ENCODE measurements around the gene TACR3. TPM values are rescaled to one million over a fixed set of nuclear protein-coding genes. Genes with fewer than 3 reads are reported as not detected.
"Not testable (repeated sequence)": the region's sequence is repeated elsewhere in the genome, so short reads cannot be mapped to it uniquely, and the experiment has no call there.

Gene TACR3
- total RNA-seq, 1 experiment from 2014 or later: 0.08 TPM

- DNase-seq (ENCODE audit: low read depth, low spot score): no peak
- BruUV-seq (replicated peaks): no TSS peak
- in situ Hi-C loops (cut with HindIII; ENCODE audit: low pct_unique_long_range_greater_than_20kb, low sequenced_read_pairs) (no loop called here), intact Hi-C loops (cut with micrococcal nuclease; ENCODE audit: unreplicated experiment) (no loop called here)
- TF ChIP-seq POLR2AphosphoS5 (IDR thresholded peaks at IDR 0.05; ENCODE audit: low read depth, low read length) (no peak), CTCF (IDR thresholded peaks at IDR 0.05) (no peak), SIN3A (IDR thresholded peaks at IDR 0.05; ENCODE audit: borderline replicate concordance, insufficient read depth, low read depth, low read length) (no peak), TCF7L2 (IDR thresholded peaks at IDR 0.05; ENCODE audit: low read depth, low read length) (no peak), REST (IDR thresholded peaks at IDR 0.05; ENCODE audit: insufficient read depth in 1 of 2, low read depth in 2 of 2, low read length in 1 of 2) (no peak)
- ChIA-PET POLR2A (no interaction called here), CTCF (no interaction called here)
- H3K27ac ChIP-seq (ENCODE audit: low read length): no peak overlapping the region
- no peaks in the 10 kb centered on the region for H3K27me3 ChIP-seq (ENCODE audit: control insufficient read depth, insufficient read depth, low read length)
- no peaks in the 10 kb centered on the region for H3K9me3 ChIP-seq (ENCODE audit: control insufficient read depth, insufficient read depth, low read depth, low read length)
- no peaks in the 10 kb centered on the region for H3K4me1 ChIP-seq (ENCODE audit: control insufficient read depth, insufficient read depth, low read length)
- no peak for ATAC-seq
- H3K36me3 ChIP-seq (ENCODE audit: control insufficient read depth, insufficient read depth, low read length): no peaks in the 10 kb centered on the region
- H3K4me3 ChIP-seq (ENCODE audit: low read depth in 2 of 2, low read length in 2 of 2): no peak overlapping the region
Measured at GRCh38 chr4:103692615-103693014, 27.2 kb downstream of the TACR3 start.

- in situ Hi-C loops (cut with HindIII; ENCODE audit: low pct_unique_long_range_greater_than_20kb, low sequenced_read_pairs) (no loop called here), intact Hi-C loops (cut with micrococcal nuclease; ENCODE audit: unreplicated experiment) (no loop called here)
- TF ChIP-seq POLR2AphosphoS5 (IDR thresholded peaks at IDR 0.05; ENCODE audit: low read depth, low read length) (no peak), CTCF (IDR thresholded peaks at IDR 0.05) (no peak), TCF7L2 (IDR thresholded peaks at IDR 0.05; ENCODE audit: low read depth, low read length) (no peak), SIN3A (IDR thresholded peaks at IDR 0.05; ENCODE audit: borderline replicate concordance, insufficient read depth, low read depth, low read length) (no peak), REST (IDR thresholded peaks at IDR 0.05; ENCODE audit: insufficient read depth in 1 of 2, low read depth in 2 of 2, low read length in 1 of 2) (no peak)
- Histone ChIP-seq H3K27ac (ENCODE audit: low read length) (no peak overlapping the region), H3K27me3 (ENCODE audit: control insufficient read depth, insufficient read depth, low read length) (no peaks in the 10 kb centered on the region), H3K4me1 (ENCODE audit: control insufficient read depth, insufficient read depth, low read length) (no peaks in the 10 kb centered on the region), H3K4me3 (ENCODE audit: low read depth in 2 of 2, low read length in 2 of 2) (no peak overlapping the region), H3K36me3 (ENCODE audit: control insufficient read depth, insufficient read depth, low read length) (no peaks in the 10 kb centered on the region), H3K9me3 (ENCODE audit: control insufficient read depth, insufficient read depth, low read depth, low read length) (no peaks in the 10 kb centered on the region)
- DNase-seq (ENCODE audit: low read depth, low spot score): no peak
- no peak for ATAC-seq
- ChIA-PET CTCF (no interaction called here), POLR2A (no interaction called here)
- BruUV-seq (replicated peaks): no TSS peak
Measured at GRCh38 chr4:103673983-103674382, 45.8 kb downstream of the TACR3 start.

- CTCF ChIA-PET; H3K27me3 ChIP-seq (ENCODE audit: control insufficient read depth, insufficient read depth, low read length); in situ Hi-C loops (cut with HindIII; ENCODE audit: low pct_unique_long_range_greater_than_20kb, low sequenced_read_pairs); H3K36me3 ChIP-seq (ENCODE audit: control insufficient read depth, insufficient read depth, low read length); intact Hi-C loops (cut with micrococcal nuclease; ENCODE audit: unreplicated experiment); DNase-seq (ENCODE audit: low read depth, low spot score); H3K27ac ChIP-seq (ENCODE audit: low read length); H3K4me1 ChIP-seq (ENCODE audit: control insufficient read depth, insufficient read depth, low read length); BruUV-seq (replicated peaks); POLR2A ChIA-PET; H3K9me3 ChIP-seq (ENCODE audit: control insufficient read depth, insufficient read depth, low read depth, low read length); ATAC-seq; H3K4me3 ChIP-seq (ENCODE audit: low read depth in 2 of 2, low read length in 2 of 2): not testable (repeated sequence)
Measured at GRCh38 chr4:103666764-103667163, 53.0 kb downstream of the TACR3 start.

All from Panc1 (cell line).